Measurements from ENCODE around the gene CAAP1. TPM values are rescaled to one million over a fixed set of nuclear protein-coding genes. Genes with fewer than 3 reads are reported as not detected.
"Not testable (repeated sequence)": the region's sequence is repeated elsewhere in the genome, so short reads cannot be mapped to it uniquely, and the experiment has no call there.

Gene CAAP1
- total and polyA plus RNA-seq, 12 donors: 4.1 to 12.2 (median 7.6) TPM

GRCh38 chr9:26880262-26880661 is 12.3 kb downstream of the CAAP1 start:
- no peak for TF ChIP-seq CTCF (IDR thresholded peaks at IDR 0.05)
- H3K36me3 ChIP-seq: peaks cover 0 to 100% (median 27%) of the 10 kb centered on the region in 9 donors
- intact Hi-C loops (cut with DNase I): no loop called here
- no peaks in the 10 kb centered on the region for H3K27me3 ChIP-seq
- peaks cover 0 to 18% (median 0%) of the 10 kb centered on the region in 11 donors for H3K9me3 ChIP-seq
- H3K27ac ChIP-seq: no peak overlapping the region
- no peak for ATAC-seq
- H3K4me1 ChIP-seq: no peaks in the 10 kb centered on the region
- DNase-seq: no peak
- WGBS, 2 donors: 80 to 98% methylated on average over 4 of the region's 4 CpGs
- H3K4me3 ChIP-seq: no peak overlapping the region

- peaks cover 0 to 58% (median 15%) of the 10 kb centered on the region in 9 donors for H3K36me3 ChIP-seq
- ATAC-seq; H3K27ac ChIP-seq; H3K4me3 ChIP-seq; H3K27me3 ChIP-seq; intact Hi-C loops (cut with DNase I); H3K4me1 ChIP-seq; DNase-seq: not testable (repeated sequence)
- WGBS, 2 donors: 95 to 98% methylated on average over 3 of the region's 3 CpGs
- H3K9me3 ChIP-seq: peaks cover 0 to 12% (median 0%) of the 10 kb centered on the region in 11 donors
Observed at GRCh38 chr9:26875155-26875554, 17.4 kb downstream of the CAAP1 start.

GRCh38 chr9:26870292-26870691 is 22.3 kb downstream of the CAAP1 start:
- intact Hi-C loops (cut with DNase I): no loop called here
- ATAC-seq (no peak), DNase-seq (no peak)
- peaks cover 0 to 56% (median 6%) of the 10 kb centered on the region in 9 donors for H3K36me3 ChIP-seq
- WGBS, 2 donors: 85 to 86% methylated on average over 8 of the region's 8 CpGs
- no peak overlapping the region for H3K4me3 ChIP-seq
- TF ChIP-seq CTCF (IDR thresholded peaks at IDR 0.05): no peak
- no peaks in the 10 kb centered on the region for H3K9me3 ChIP-seq
- no peaks in the 10 kb centered on the region for H3K4me1 ChIP-seq
- H3K27ac ChIP-seq: no peak overlapping the region
- H3K27me3 ChIP-seq: no peaks in the 10 kb centered on the region

GRCh38 chr9:26863074-26863473 is 29.5 kb downstream of the CAAP1 start:
- intact Hi-C loops (cut with DNase I): loop anchor here in 3 of 10 donors (10.0 kb wide), 1 partner anchor 118 kb away; no protein-coding TSS in a partner anchor
- WGBS, 2 donors: 49 to 52% methylated on average over 1 of the region's 1 CpG
- no peak overlapping the region for H3K27ac ChIP-seq
- ATAC-seq (no peak), DNase-seq (no peak)
- peaks cover 0 to 4% (median 0%) of the 10 kb centered on the region in 9 donors for H3K4me1 ChIP-seq
- no peaks in the 10 kb centered on the region for H3K9me3 ChIP-seq
- H3K36me3 ChIP-seq: peaks cover 0 to 64% (median 28%) of the 10 kb centered on the region in 9 donors
- TF ChIP-seq CTCF (IDR thresholded peaks at IDR 0.05): peak in 6 of 9 donors; percentile 16 to 38 (median 25)
- H3K27me3 ChIP-seq: no peaks in the 10 kb centered on the region
- no peak overlapping the region for H3K4me3 ChIP-seq

GRCh38 chr9:26856413-26857032 is 36.1 kb downstream of the CAAP1 start:
- peak in 7 of 9 donors; percentile 9 to 47 (median 23) for TF ChIP-seq CTCF (IDR thresholded peaks at IDR 0.05)
- Histone ChIP-seq H3K9me3 (no peaks in the 10 kb centered on the region), H3K4me3 (no peak overlapping the region), H3K27ac (no peak overlapping the region), H3K27me3 (no peaks in the 10 kb centered on the region), H3K36me3 (peaks cover 0 to 91% (median 25%) of the 10 kb centered on the region in 9 donors), H3K4me1 (no peaks in the 10 kb centered on the region)
- WGBS, 2 donors: 86 to 87% methylated on average over 1 of the region's 1 CpG
- DNase-seq (no peak), ATAC-seq (no peak)
- intact Hi-C loops (cut with DNase I): no loop called here

Measured in heart right ventricle (tissue), 16 donors.